Right ventricle myocardium superior (tissue), 1 donor: ENCODE results near the gene PRAMEF18. TPM values are rescaled to one million over a fixed set of nuclear protein-coding genes. Genes with fewer than 3 reads are reported as not detected.
"Not testable (repeated sequence)": the region's sequence is repeated elsewhere in the genome, so short reads cannot be mapped to it uniquely, and the experiment has no call there.

Source experiments
- ATAC-seq: fragments of 200-7000 bp; cut with Tn5 transposase; one replicate; pipeline ENCODE4 v1.9.1; 2020; ENCODE audit warnings: mild to moderate bottlenecking; ENCODE audit not compliant: poor library complexity
- DNase-seq: peaks from one replicate; pipeline ENCODE4 v3.0.0-alpha.2; 2020
- intact Hi-C: fragments of 100-400 bp; cut with DNase I; formaldehyde crosslinking; loops from one replicate; pipeline ENCODE4 v1.11.2; 2022
- total RNA-seq: library from RNA; stranded (reverse); fragmentation: NEBNext Ultra II Directional; extraction: Animal tissue kit (Norgen Biotek cat#: 25700); gene quantifications from one replicate; pipeline ENCODE4 v1.2.1, GENCODE V29; 2021
- donor health status: DM: no; HTN: yes; CAD: no; lungs with severe emphysema.

Gene PRAMEF18
- total RNA-seq, 1 donor from 2014 or later = not detected

DNA sequence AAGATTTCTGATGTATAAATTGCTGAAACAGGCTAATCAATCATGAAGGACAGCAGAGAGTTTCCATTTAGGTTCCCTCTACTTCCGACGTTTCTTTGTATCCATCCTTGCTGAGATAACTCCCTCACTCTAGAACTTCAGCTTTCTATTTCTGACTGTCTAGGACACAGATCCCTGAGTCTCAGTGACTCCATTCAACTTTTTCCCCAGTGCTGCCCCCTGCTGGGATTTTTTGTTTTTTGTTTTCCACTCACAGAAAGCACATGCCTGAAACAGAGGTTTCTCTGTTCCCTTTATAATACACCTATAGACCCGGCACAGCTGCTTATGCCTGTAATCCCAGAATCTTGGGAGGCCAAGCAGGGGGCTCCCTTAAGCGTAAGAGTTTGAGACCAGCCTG is 3.2 kb downstream of the PRAMEF18 start:
- DNase-seq, ATAC-seq, intact Hi-C loops: not testable (repeated sequence)

DNA sequence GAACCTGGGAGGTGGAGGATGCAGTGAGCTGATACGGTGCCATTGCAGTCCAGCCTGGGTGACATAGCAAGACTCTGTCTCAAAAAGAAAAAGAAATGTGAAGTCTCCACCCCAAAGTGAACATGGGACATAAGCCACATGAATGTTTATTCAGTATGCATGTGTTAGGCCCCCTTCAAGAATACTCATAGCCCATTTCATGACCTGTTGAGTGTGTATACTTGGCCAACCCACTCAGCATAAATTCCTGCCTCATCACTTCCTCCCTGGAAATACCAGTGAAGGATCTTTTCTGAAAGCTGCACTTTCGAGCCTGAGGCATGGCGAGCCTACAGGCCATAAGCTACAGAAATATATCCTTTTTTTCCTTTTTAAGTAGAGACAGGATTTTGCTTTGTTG is 6.8 kb downstream of the PRAMEF18 start:
- ATAC-seq = not testable (repeated sequence)

DNA sequence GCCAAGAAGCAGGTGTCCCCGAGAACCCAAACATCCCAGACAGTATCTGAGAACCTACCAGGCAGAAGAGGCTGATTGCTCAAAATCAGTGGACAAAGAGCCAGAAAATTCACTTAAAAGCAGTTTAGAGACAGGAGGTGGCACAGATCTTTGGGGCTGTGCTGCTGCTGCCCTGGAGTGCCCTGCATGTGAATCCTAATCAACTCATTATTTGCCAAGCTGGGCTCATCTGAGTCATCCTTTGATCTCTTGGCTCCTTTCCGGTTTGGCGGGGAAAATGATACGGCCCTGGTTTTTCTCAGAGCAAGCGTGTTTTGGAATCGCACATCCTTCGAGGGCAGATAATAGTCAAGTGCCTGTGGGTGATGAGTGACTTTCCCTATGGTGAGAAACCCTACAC is 9.3 kb downstream of the PRAMEF18 start:
- DNase-seq, intact Hi-C loops, ATAC-seq: not testable (repeated sequence)

More for the DNA sequence above, 6.8 kb downstream of the PRAMEF18 start:
- intact Hi-C loops, DNase-seq: not testable (repeated sequence)

DNA sequence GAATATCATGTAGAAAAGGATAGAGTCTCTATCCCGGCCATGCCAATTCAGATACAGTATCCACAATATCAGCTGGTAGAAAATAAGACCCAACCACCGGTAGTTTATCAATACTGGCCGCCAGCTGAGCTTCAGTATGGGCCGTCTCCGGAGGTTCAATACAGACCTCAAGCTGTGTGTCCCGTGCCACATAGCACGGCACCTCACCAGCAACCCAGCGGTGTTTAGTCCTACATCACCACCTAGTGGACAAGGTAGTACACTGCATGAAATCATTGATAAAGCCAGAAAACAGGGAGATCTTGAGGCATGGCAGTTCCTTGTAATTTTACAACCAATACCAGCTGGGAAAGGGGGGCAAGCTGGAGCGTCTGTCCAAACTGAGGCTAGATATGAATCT is 17.2 kb downstream of the PRAMEF18 start:
- DNase-seq, intact Hi-C loops, ATAC-seq: not testable (repeated sequence)

DNA sequence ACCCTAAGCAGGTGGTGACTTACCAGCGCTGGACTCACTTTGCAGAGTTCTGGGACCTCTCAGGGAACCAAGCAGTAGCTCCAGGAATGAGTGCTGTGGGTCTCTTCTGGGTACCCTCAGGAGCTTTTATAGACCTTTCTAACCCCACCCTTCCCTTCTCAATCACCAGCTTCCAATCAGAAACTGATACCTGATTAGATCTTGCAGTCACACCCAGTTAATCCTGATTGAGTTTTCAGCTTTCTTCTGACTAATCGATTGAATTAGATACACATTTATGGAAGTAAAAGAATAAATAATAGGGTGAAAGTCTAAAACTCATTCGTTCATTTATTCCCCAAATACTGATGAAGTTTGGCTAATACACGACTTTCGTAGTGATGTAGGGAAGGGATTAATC is 24.6 kb downstream of the PRAMEF18 start, which contains the start of gene PRAMEF13:
Gene PRAMEF13, minus strand, starts transcription at position 101 of the 400 bp plus-strand sequence. CDS start 1,820 bp downstream, outside the sequence.
- DNase-seq, intact Hi-C loops, ATAC-seq: not testable (repeated sequence)

Other genes with a start within 250 kb of the PRAMEF18 start
- not detected for gene PRAMEF27, start 169.6 kb downstream of the PRAMEF18 start, total RNA-seq
- gene HNRNPCL3, start 165.4 kb downstream of the PRAMEF18 start, total RNA-seq = not detected
- not detected for gene PRAMEF25, start 155.4 kb downstream of the PRAMEF18 start, total RNA-seq
- not detected for gene HNRNPCL2, start 109.3 kb downstream of the PRAMEF18 start, total RNA-seq
- gene PRAMEF26, start 70.1 kb downstream of the PRAMEF18 start, total RNA-seq = not detected
- gene HNRNPCL4, start 60.5 kb downstream of the PRAMEF18 start, total RNA-seq = not detected
- gene PRAMEF9, start 54.3 kb downstream of the PRAMEF18 start, total RNA-seq = not detected
- not detected for gene PRAMEF13, start 24.7 kb downstream of the PRAMEF18 start, total RNA-seq
- gene PRAMEF5, start 28.0 kb upstream of the PRAMEF18 start, total RNA-seq = not detected
- gene PRAMEF8, start 59.0 kb upstream of the PRAMEF18 start, total RNA-seq = not detected
- not detected for gene PRAMEF33, start 77.4 kb upstream of the PRAMEF18 start, total RNA-seq
- not detected for gene PRAMEF15, start 89.4 kb upstream of the PRAMEF18 start, total RNA-seq
- gene PRAMEF14, start 121.0 kb upstream of the PRAMEF18 start, total RNA-seq = not detected
- not detected for gene PRAMEF19, start 145.8 kb upstream of the PRAMEF18 start, total RNA-seq
- gene PRAMEF17, start 163.5 kb upstream of the PRAMEF18 start, total RNA-seq = not detected
- not detected for gene PRAMEF20, start 184.3 kb upstream of the PRAMEF18 start, total RNA-seq